IMR-90 (cell line): ENCODE data around the gene PGPEP1. TPM values are rescaled to one million over a fixed set of nuclear protein-coding genes. Genes with fewer than 3 reads are reported as not detected.

Experiments
- ATAC-seq: fragments of 200-7000 bp; cut with Tn5 transposase; 2 replicates; pipeline ENCODE4 v1.9.1; 2020; ENCODE audit warnings: low read depth, mild to moderate bottlenecking, moderate library complexity
- BruUV-seq: library from RNA; stranded (reverse); fragments of 400-500 nt; replicated peaks from 2 replicates; lab custom pipeline; 2021; lab: Mats Ljungman, UMichigan
- CTCF ChIA-PET: fragments of 300-600 bp; formaldehyde crosslinking; extraction: SDS; loops from one replicate; lab custom pipeline; 2021; ENCODE audit warnings: antibody characterized with exemption; lab: Yijun Ruan, JAX
- POLR2A ChIA-PET: fragments of 300-600 bp; sonication (Branson Sonifier 250); formaldehyde crosslinking; loops from one replicate; lab custom pipeline; 2022; ENCODE audit warnings: antibody characterized with exemption; ENCODE audit not compliant: unreplicated experiment; lab: Charles Lee
- DNase-seq: peaks from one replicate; pipeline ENCODE4 v3.0.0; 2013
- H2AFZ ChIP-seq: replicated peaks from 2 replicates; pipeline ENCODE3; 2013; ENCODE audit warnings: low read length, mild to moderate bottlenecking; ENCODE audit not compliant: poor library complexity
- H2AK5ac ChIP-seq: 2 replicates; pipeline ENCODE4 v1.6.1; 2013; ENCODE audit warnings: low read depth, low read length, inconsistent platforms
- H2AK9ac ChIP-seq: replicated peaks from 2 replicates; pipeline ENCODE3; 2013; ENCODE audit warnings: mild to moderate bottlenecking, low read depth, low read length, moderate library complexity; ENCODE audit not compliant: poor library complexity
- H2BK120ac ChIP-seq: 2 replicates; pipeline ENCODE4 v1.6.1; 2013; ENCODE audit warnings: low read depth, low read length, inconsistent platforms
- H2BK15ac ChIP-seq: 3 replicates; pipeline ENCODE4 v1.6.1; 2013; ENCODE audit warnings: low read depth, low read length, inconsistent platforms
- H2BK20ac ChIP-seq: 2 replicates; pipeline ENCODE4 v1.6.1; 2013; ENCODE audit warnings: low read depth, mild to moderate bottlenecking, inconsistent platforms, low read length, moderate library complexity
- H2BK5ac ChIP-seq: 2 replicates; pipeline ENCODE4 v1.6.1; 2013; ENCODE audit warnings: mild to moderate bottlenecking, low read depth, low read length, inconsistent platforms; ENCODE audit not compliant: poor library complexity, severe bottlenecking
- H3K14ac ChIP-seq: replicated peaks from 2 replicates; pipeline ENCODE4 v1.6.1; 2013; ENCODE audit warnings: low read depth, low read length, inconsistent platforms
- H3K18ac ChIP-seq: 2 replicates; pipeline ENCODE4 v1.6.1; 2013; ENCODE audit warnings: low read depth, low read length, control low read depth
- H3K23ac ChIP-seq: 2 replicates; pipeline ENCODE4 v1.6.1; 2013; ENCODE audit warnings: low read depth, low read length, inconsistent platforms
- H3K27ac ChIP-seq: 2 replicates; pipeline ENCODE4 v1.5.1; 2013; ENCODE audit warnings: mild to moderate bottlenecking, control low read depth, low read length; ENCODE audit not compliant: insufficient read depth
- H3K27me3 ChIP-seq: 2 replicates; pipeline ENCODE4 v1.6.1; 2013; ENCODE audit warnings: low read length; ENCODE audit not compliant: control insufficient read depth, insufficient read depth
- H3K36me3 ChIP-seq: 2 replicates; pipeline ENCODE4 v1.6.1; 2013; ENCODE audit warnings: low read length, mixed read lengths; ENCODE audit not compliant: control insufficient read depth, insufficient read depth
- H3K4ac ChIP-seq: 2 replicates; pipeline ENCODE4 v1.6.1; 2013; ENCODE audit warnings: low read depth, low read length, inconsistent platforms
- H3K4me1 ChIP-seq: 2 replicates; pipeline ENCODE4 v1.6.1; 2013; ENCODE audit warnings: low read length, mixed read lengths; ENCODE audit not compliant: control insufficient read depth, insufficient read depth
- H3K4me2 ChIP-seq: 2 replicates; pipeline ENCODE4 v1.6.1; 2013; ENCODE audit warnings: low read depth, mild to moderate bottlenecking, control low read depth, low read length, moderate library complexity
- H3K4me3 ChIP-seq: 2 replicates; pipeline ENCODE4 v1.5.1; 2013; ENCODE audit warnings: low read depth, mild to moderate bottlenecking, control low read depth, low read length, moderate library complexity; ENCODE audit not compliant: insufficient read depth
- H3K56ac ChIP-seq: 2 replicates; pipeline ENCODE4 v1.6.1; 2013; ENCODE audit warnings: low read length, inconsistent platforms; ENCODE audit not compliant: insufficient read depth; ENCODE audit errors: extremely low read depth
- H3K79me1 ChIP-seq, 2 experiments: 2 replicates each; pipeline ENCODE4 v1.6.1; 2013; ENCODE audit warnings: low read length in 2 of 2, inconsistent platforms in 1 of 2, low read depth in 1 of 2
- H3K9ac ChIP-seq: 2 replicates; pipeline ENCODE4 v1.6.1; 2013; ENCODE audit warnings: low read depth, low read length, control low read depth
- H3K9me1 ChIP-seq: 2 replicates; pipeline ENCODE4 v1.6.1; 2013; ENCODE audit warnings: low read length, inconsistent platforms; ENCODE audit not compliant: insufficient read depth
- H3K9me3 ChIP-seq: 2 replicates; pipeline ENCODE4 v1.6.1; 2013; ENCODE audit warnings: low read length; ENCODE audit not compliant: control insufficient read depth, insufficient read depth
- H4K20me1 ChIP-seq: 2 replicates; pipeline ENCODE4 v1.6.1; 2013; ENCODE audit warnings: low read length, inconsistent platforms; ENCODE audit not compliant: insufficient read depth
- H4K5ac ChIP-seq: 2 replicates; pipeline ENCODE4 v1.6.1; 2013; ENCODE audit warnings: mild to moderate bottlenecking, low read depth, low read length, control low read depth
- H4K8ac ChIP-seq, 2 experiments: 2 replicates each; pipeline ENCODE4 v1.6.1; 2013; ENCODE audit warnings: low read depth in 2 of 2, low read length in 2 of 2, control low read depth in 1 of 2, inconsistent platforms in 1 of 2
- H4K91ac ChIP-seq: 2 replicates; pipeline ENCODE4 v1.6.1; 2013; ENCODE audit warnings: low read depth, low read length, inconsistent platforms; ENCODE audit not compliant: insufficient read depth
- BHLHE40 ChIP-seq: fragments of 150-350 bp; IDR thresholded peaks from 2 replicates; pipeline ENCODE4 v1.6.1; 2016; ENCODE audit warnings: mild to moderate bottlenecking, low read depth, low read length
- CEBPB ChIP-seq: IDR thresholded peaks from 2 replicates; pipeline ENCODE4 v1.6.1; 2012; ENCODE audit warnings: low read depth, low read length, improper control_type of control experiment
- ELK1 ChIP-seq: fragments of 150-350 bp; IDR thresholded peaks from 2 replicates; pipeline ENCODE4 v1.6.1; 2016; ENCODE audit warnings: low read depth, mild to moderate bottlenecking, low read length, moderate library complexity, borderline replicate concordance
- FOS ChIP-seq: fragments of 150-350 bp; IDR thresholded peaks from 2 replicates; pipeline ENCODE4 v1.6.1; 2016; ENCODE audit warnings: low read depth, low read length
- MAFK ChIP-seq: IDR thresholded peaks from 2 replicates; pipeline ENCODE4 v1.6.1; 2012; ENCODE audit warnings: low read depth, low read length, improper control_type of control experiment
- MAZ ChIP-seq: IDR thresholded peaks from 2 replicates; pipeline ENCODE4 v1.6.1; 2012; ENCODE audit warnings: low read depth, mild to moderate bottlenecking, low read length, improper control_type of control experiment, moderate library complexity, borderline replicate concordance
- MXI1 ChIP-seq: IDR thresholded peaks from 2 replicates; pipeline ENCODE4 v1.6.1; 2012; ENCODE audit warnings: low read depth, mild to moderate bottlenecking, low read length, moderate library complexity, borderline replicate concordance
- NFE2L2 ChIP-seq: fragments of 150-350 bp; IDR thresholded peaks from 2 replicates; pipeline ENCODE4 v1.6.1; 2016; ENCODE audit warnings: low read depth, mild to moderate bottlenecking, low read length
- POLR2A ChIP-seq: IDR thresholded peaks from 2 replicates; pipeline ENCODE4 v1.6.1; 2012; ENCODE audit warnings: mild to moderate bottlenecking, low read depth, low read length
- RFX5 ChIP-seq: IDR thresholded peaks from 2 replicates; pipeline ENCODE4 v1.8.0; 2012; ENCODE audit warnings: low read depth, mild to moderate bottlenecking, low read length, moderate library complexity
- SMC3 ChIP-seq: fragments of 150-350 bp; IDR thresholded peaks from 2 replicates; pipeline ENCODE4 v1.6.1; 2016; ENCODE audit warnings: low read depth, mild to moderate bottlenecking, antibody characterized with exemption, low read length, moderate library complexity
- WGBS, 2 experiments: methylation state at CpG; one replicate each; pipeline versions ENCODE4 v1.1.5 to v1.1.7; 2013; ENCODE audit warnings: missing lambda C conversion rate in 2 of 2; ENCODE audit not compliant: insufficient read length in 1 of 2; ENCODE audit errors: extremely low coverage in 2 of 2; 5-methylcytosine and 5-hydroxymethylcytosine counted together
- dilution Hi-C: fragments of 300-500 bp; cut with HindIII; formaldehyde crosslinking; loops from one replicate; pipeline ENCODE4 v1.14.3; 2018; ENCODE audit warnings: low sequenced_read_pairs; ENCODE audit not compliant: unreplicated experiment
- in situ Hi-C: fragments of 300-500 bp; cut with MboI; formaldehyde crosslinking; loops from 3 replicates; pipeline ENCODE4 v1.14.3; 2019; ENCODE audit warnings: low sequenced_read_pairs, inconsistent platforms, mixed read lengths
- intact Hi-C: fragments of 100-400 bp; cut with micrococcal nuclease; formaldehyde crosslinking; loops from 2 replicates; pipeline ENCODE4 v1.10.0; 2022
- polyA plus RNA-seq, 3 experiments: library from polyadenylated mRNA; depleted of rRNA; stranded (reverse); fragments of >200 nt; gene quantifications; 2 replicates each; pipeline ENCODE4 v1.2.3, GENCODE V29; 2012; ENCODE audit warnings: low replicate concordance in 1 of 3
- total RNA-seq: library from RNA; depleted of rRNA; stranded (reverse); fragments of >200 nt; gene quantifications from 2 replicates; pipeline ENCODE4 v1.2.3, GENCODE V29; 2012
- TF ChIP-seq, protein P1 (sequence below): fragments of 150-350 bp; IDR thresholded peaks from 2 replicates; pipeline ENCODE4 v1.6.1; 2017; ENCODE audit warnings: mild to moderate bottlenecking, antibody characterized with exemption, low read length, low read depth

The PGPEP1 gene
- total and polyA plus RNA-seq, 2 of the 4 experiments (the other 2 are of a cell fraction) = 11.8 to 14.3 TPM

- H4K8ac ChIP-seq = no peak overlapping the region
- peaks cover 12% of the 10 kb centered on the region for H3K36me3 ChIP-seq
- no peak overlapping the region for H2BK5ac ChIP-seq
- H3K4ac ChIP-seq = no peak overlapping the region
- no peak for DNase-seq
- BruUV-seq = no TSS peak
- H4K91ac ChIP-seq = no peak overlapping the region
- no peak overlapping the region for H2AK5ac ChIP-seq
- no peak overlapping the region for H2BK120ac ChIP-seq
- ChIA-PET CTCF (no interaction called here), POLR2A (no interaction called here)
- 94% methylated on average over 11 of the region's 18 CpGs; no CpG with 5 or more reads in 1 of the 2 experiments for WGBS, 2 experiments
- H3K4me1 ChIP-seq = peaks cover 5% of the 10 kb centered on the region; the same call in 1 of the 2 replicates
- no peaks in the 10 kb centered on the region for H3K9me3 ChIP-seq
- no peak overlapping the region for H3K9ac ChIP-seq
- H3K4me3 ChIP-seq = no peak overlapping the region
- H2AFZ ChIP-seq = peak overlapping the region; percentile 18
- 0 out of 2 replicates have a peak, but pooled peaks cover 3% of the 10 kb centered on the region for H4K20me1 ChIP-seq
- H2BK20ac ChIP-seq = no peak overlapping the region
- no peak overlapping the region for H2BK15ac ChIP-seq
- intact Hi-C loops (no loop called here), in situ Hi-C loops (no loop called here), dilution Hi-C loops (no loop called here)
- H3K23ac ChIP-seq = no peak overlapping the region
- TF ChIP-seq, protein P1, sequence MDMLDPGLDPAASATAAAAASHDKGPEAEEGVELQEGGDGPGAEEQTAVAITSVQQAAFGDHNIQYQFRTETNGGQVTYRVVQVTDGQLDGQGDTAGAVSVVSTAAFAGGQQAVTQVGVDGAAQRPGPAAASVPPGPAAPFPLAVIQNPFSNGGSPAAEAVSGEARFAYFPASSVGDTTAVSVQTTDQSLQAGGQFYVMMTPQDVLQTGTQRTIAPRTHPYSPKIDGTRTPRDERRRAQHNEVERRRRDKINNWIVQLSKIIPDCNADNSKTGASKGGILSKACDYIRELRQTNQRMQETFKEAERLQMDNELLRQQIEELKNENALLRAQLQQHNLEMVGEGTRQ = no peak
- TF ChIP-seq RFX5 = no peak
- TF ChIP-seq FOS = no peak
- TF ChIP-seq MAFK = no peak
- no peak for TF ChIP-seq MXI1
- TF ChIP-seq POLR2A = no peak
- TF ChIP-seq ELK1 = no peak
- TF ChIP-seq NFE2L2 = no peak
- no peak for TF ChIP-seq CEBPB
- TF ChIP-seq BHLHE40 = no peak
- TF ChIP-seq SMC3 = no peak
- TF ChIP-seq MAZ = no peak
- H3K27me3 ChIP-seq = no peaks in the 10 kb centered on the region
- peaks cover 11% of the 10 kb centered on the region for H3K9me1 ChIP-seq
- H3K27ac ChIP-seq = no peak overlapping the region
- H3K14ac ChIP-seq = no peak overlapping the region
- no peak overlapping the region for H3K4me2 ChIP-seq
- no peak overlapping the region for H2AK9ac ChIP-seq
- no peak overlapping the region for H4K5ac ChIP-seq
- no peak overlapping the region for H3K18ac ChIP-seq
- H3K79me1 ChIP-seq = peaks cover 45 to 82% of the 10 kb centered on the region in 2 experiments
- no peak overlapping the region for H3K56ac ChIP-seq
- ATAC-seq = no peak
These were observed 22.2 kb upstream of the PGPEP1 start for GRCh38 chr19:18317961-18318800.
